UCSD-AML1 (cell line): ENCODE results near the gene MPP3.

Experiments
- DNase-seq: peaks from one replicate; lab custom pipeline; 2025; ENCODE audit not compliant: unreplicated experiment; lab: John Stamatoyannopoulos, UW

Gene MPP3

DNA sequence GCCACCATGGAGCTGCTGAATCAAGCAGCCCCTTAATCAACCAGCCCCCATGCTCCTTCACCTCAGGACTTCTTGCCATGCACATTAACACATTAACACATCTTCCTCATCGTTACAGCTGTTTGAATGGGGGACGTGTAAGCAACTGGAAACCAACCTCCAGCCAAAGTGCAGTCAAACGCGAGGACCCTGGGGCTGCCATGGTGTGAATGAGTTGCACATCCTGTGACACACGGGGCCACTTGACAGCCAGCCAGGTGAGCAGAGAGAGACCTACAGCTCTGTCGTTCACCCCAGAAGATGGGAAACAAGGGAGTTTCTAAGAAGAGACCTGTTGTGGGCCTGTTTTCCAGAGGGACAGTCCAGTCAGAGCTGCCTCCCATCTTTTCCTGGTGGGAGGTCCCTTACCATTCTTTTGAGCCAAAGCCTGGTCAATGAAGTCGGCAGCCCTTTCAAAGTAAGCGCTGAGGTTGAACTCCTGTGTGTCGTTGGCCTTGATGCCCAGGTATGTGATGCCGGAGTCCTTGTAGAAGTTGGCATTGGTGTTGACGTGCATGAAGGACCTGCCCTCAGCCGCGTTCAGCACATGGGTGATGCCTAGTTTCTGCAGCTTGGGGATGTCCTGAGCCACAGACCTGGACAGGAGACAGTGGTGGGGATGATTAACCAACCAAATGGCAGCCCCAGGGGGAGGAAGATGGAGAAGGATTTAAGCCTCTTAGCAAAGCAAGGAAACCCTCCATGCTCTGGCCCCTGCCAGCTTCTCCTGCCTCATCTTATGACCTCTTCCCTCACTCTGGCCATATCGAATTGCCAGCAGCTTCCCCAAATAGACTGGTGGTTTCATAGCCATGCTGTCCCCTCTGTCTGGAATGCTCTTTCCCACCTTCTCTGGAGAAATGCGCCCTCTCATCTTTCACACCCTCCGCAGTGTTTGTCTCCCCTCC lies 58.4 kb downstream of the MPP3 start:
- DNase-seq: no peak

DNA sequence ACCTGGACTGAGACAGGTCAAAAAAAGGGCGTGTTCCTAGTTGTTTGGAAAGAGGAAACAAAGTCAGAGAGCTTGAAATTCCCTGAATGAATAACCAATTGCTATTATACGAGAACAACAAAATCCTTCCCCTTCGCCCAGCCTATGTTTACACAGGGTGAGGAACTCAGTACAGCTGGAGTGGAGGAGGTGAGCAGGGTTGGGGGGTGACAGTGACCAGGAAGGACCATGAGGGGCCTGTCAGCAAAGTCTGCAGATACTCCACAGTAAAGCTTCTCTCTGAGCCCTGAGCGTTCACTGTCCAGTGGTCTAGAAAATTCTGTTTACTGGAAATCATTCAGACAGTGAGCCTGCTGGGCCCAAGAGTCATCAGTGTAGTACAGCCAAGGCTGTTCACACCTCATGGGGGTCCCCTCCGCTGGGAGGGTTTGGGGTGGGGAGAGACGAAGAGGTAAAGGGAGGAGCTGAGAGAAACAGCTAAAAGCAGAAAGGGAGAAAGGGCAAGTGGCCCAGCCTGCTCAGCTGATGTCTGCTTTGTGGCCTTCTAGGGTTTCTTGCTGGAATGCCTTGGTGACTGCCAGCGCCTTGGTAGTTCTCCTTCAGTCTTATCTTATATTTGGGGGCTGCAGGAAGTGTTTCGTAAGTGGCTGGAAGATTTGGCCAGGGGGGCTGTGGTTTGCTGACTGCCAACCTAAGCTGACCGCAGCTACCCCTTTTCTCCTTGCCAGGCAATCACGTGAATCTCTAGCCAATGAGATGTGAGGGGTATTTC lies 59.9 kb downstream of the MPP3 start:
- DNase-seq: peak; percentile 89

DNA sequence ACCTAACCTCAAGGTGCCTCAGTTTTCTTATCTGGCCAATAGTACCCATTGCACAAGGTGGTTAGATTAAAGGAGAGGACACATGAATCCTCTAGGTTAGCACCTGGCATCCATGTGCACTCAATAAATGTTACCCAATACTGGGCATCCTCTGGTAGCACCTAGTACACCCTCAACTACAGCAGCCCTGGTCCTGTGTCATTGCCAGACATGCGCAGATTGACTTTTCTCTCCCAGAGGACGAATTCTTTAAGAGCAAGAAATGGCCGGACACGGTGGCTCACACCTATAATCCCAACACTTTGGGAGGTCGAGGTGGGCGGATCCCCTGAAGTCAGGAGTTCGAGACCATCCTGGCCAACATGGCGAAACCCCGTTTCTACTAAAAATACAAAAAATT lies 61.5 kb downstream of the MPP3 start:
- DNase-seq: no peak

DNA sequence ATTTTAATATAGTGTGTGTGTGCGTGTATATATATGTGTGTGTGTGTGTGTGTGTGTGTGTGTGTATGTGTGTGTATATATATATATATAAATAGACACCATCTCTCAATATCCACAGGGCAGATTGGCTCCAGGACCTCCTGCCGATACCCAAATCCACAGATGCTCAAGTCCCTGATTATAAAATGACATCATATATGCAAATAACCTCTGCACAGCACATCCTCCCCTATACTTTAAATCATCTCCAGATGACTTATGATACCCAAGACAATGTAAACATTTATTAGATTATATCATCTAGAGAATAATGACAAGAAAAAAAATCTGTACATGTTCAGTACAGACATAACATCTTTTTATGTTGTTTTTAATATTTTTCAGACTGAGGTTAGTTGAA lies 62.0 kb downstream of the MPP3 start:
- no peak for DNase-seq

DNA sequence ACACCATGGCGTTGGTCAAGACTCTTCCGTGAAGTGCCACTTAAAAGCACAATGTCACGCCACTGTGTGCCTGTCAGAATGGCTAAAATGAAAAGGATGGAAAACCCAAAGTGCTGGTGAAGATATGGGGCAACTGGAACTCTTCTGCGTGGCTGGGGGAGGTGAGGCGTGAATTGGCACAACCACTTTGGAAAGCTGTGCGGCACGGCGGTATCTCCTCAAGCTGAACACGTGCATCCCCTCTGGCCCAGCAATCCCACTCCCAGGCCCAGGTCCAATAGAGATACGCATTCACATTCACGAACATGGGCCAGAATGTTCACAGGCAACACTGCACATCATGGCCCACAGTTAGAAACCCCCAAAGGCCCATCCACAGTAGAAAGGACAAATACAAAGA lies 63.1 kb downstream of the MPP3 start:
- DNase-seq: no peak

DNA sequence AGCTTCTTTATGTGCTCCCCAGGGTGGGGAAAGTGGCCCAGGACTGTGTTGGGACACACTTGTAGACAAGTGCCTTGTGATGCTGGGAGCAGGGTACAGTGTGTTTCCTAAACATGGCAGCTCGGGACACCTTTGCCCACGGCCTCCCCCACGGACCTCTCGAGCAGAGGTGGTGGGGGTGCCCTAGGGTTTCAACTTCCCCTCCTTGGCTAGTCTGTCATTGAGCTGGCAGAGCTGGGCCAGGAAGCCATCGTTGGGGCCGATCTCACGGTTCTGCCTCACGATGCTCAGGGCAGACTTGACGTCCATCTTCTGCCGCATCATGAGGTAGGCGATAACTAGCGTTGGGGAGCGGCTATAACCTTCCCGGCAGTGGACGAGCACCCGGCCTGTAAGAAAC lies 63.5 kb downstream of the MPP3 start:
- no peak for DNase-seq

DNA sequence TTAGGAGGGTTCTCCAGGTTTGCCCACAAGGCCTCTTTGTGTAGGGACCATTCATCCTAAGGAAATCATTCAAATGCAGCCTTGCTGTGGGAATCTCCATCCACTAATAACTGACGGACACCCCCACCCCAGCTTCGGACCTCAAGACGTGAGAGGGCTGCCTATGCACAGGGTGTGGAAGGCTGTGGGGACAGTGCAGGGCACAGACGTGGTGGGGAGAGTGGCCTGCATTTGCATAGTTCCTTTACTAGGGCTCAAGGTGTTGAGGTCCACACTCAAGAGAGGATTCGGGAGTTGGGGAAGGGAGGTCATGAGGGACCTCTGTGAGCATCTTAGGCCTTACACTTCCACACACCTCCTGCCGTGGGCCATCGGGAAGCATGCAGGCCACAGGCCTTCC lies 64.0 kb downstream of the MPP3 start:
- no peak for DNase-seq

DNA sequence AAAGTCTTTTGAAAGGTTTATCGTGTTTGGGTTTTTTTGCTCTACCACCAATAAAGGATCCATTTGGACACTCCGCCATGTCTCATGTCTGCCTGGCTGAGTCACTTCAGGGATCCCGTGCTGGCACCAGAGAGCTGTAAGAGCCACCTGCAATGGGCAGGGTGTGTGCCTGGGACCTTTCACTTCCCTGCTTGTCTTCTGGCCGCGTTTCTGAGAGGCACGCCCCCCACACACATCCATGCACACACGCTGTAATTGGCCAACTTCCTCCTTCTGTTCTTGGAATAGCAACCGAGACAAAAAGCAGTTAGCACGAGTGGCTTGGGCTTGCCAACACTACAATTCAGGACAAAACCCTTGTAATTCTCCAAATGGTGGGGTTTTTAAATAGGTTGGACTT lies 64.6 kb downstream of the MPP3 start:
- DNase-seq: peak; percentile 74

DNA sequence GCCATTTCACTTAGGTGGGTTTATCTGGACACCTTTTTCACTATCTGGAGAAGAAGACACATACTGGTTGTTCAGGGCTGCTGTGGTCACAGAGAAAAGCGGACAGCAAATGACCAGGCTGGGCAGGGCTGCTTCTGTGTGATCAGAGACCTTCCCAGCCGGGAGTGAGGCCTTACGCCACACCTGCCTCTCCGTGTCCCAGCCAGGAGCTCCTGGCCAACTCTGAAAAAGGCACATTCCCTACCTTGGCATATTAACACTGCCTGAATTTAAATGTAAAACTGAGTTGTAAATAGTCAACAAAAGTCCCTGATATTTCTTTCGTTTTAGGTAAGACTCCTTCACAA lies 65.3 kb downstream of the MPP3 start:
- no peak for DNase-seq

DNA sequence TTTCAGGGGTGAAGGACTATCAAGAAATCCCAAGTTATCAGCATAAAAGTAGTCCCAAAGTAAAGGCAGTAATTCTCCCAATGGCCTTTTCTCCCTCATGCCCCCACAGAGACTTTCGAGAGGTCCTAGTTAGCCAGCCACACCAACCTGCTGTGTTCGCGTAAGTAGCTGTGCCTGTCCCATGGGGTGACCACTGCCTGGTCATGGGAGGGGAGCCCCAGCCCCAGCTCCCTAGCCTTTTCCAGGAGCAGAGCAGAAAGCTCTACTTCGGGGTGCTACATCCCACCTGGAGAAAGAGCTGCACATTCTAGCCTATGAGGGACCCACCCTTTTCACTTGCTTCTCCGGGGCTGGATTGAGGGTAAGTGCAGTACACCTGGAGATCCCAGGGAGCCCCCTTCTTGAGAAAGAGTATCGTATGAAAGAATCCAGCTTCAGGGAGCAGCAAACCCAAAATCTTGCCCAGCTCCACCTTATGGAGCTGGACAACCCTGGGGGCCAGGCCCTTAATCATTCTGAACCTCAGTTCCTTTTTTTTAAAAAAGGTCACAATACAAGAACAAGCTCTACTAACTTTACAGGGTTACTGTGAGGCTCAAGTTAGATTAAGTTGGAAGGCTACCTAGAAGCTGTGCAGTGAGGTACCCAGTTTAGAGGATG lies 65.8 kb downstream of the MPP3 start:
- no peak for DNase-seq

DNA sequence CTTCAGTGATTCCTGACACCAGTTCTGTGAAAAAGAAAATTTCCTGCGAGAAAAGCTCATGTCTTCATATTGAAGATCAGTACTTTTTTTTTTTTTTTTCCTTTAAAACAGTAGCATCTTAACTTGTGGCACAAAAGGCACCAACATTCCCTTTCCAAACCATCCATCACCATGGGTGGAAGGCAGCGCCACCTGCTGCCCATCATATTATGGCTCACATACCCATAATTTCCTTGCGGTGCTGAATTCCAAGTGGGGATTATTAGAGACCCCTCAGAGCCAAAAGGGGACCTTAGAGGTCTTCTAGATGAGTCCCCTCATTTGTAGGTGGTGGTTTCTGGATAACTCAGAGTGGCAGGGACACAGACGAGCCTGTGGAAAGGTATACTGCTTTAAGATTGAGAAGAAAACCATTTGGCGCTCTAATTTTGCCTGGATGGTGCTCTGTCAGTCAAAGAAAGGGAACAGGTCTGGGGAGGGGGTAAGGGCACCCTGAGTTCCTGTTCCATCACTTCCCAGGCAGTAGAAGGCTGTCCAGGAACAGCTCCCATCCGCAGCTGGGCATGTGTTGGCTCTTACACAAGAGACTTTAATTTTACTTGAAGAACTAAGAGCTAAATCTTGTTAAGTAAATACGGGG lies 66.4 kb downstream of the MPP3 start:
- peak; percentile 38 for DNase-seq

DNA sequence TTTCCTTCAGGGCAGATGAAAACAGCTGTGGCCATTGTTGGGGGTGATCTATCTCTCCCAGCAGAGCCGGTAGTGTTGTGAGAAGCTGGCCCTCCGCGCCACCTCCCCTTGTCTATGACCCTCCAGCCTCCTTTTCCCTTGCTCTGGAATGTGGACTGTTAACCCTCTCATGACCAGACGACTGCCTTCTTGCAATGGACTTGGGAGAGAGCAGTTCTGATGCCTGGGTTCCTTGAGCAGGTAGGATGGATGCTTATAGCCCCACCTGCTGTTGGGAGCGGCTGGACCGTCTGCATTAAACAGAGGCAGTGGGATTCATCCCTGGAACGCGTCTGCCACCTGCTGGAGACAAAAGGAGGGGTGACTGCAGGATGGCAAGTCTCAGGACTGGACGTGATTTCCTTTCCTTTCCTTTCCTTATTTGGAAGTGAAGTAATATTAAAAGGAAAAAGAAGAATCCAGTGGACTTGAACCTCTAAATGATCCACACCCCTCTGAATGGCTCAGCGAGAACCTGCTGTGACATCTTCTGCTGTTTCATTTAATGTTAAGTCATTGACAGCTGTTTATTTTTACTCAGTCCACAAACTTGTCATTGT lies 72.6 kb downstream of the MPP3 start:
- peak; percentile 87 for DNase-seq

DNA sequence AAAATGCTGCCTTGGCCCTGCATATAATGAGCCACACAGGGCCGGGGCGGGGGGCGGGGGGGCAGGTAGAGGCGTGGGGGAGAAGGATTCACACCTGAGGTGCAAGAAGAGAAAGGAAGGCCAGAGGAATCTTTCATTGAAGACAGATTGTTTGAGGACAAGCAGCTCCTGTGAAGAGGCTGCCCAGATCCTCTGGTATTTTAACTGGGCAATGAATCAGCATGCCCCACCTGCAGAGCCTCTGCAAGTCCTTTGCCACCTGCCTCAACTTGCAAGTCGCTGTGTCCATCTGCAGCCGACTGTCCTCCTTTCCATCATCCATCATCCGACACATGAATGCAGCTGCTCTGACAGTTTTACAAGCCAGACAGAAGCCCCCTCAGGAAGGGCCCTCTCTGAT lies 73.1 kb downstream of the MPP3 start:
- no peak for DNase-seq

DNA sequence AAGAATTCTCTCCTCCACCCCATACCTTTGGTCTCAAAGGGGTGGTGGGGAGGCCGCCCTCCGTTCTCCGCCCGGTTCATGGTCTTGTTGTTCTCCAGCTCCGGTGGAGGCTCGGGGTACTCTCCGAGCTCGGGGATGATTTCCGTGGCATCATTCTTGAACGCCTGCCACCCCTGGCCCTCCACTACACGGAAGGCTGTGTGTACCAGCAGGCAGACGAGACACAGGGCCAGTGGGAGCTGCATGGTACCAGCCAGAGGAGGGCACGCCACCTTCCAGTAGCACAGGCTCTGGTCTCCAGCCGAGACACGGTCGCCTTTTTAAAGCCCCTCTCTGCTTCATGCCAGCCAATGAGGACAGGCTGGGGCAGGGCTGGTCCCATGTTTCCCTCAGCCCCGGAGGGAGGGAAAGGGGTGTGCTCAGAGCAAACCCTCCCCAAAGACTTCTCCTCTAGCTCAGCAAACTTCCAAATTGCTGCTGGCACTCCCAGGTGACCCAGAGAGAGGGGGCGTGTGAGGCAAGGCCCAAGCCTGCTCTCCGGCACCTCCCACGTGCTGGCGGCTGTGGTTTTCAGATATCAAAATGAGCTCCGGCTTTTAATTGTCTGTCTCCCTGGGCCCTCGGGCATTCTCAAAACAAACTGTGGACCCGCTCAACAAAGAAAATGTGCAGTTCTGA lies 74.3 kb downstream of the MPP3 start, which contains the start of gene SOST:
Gene SOST (minus strand): TSS at position 295 of the 678 bp plus-strand sequence. CDS start 50 bp downstream, at position 245.
- no peak for DNase-seq

DNA sequence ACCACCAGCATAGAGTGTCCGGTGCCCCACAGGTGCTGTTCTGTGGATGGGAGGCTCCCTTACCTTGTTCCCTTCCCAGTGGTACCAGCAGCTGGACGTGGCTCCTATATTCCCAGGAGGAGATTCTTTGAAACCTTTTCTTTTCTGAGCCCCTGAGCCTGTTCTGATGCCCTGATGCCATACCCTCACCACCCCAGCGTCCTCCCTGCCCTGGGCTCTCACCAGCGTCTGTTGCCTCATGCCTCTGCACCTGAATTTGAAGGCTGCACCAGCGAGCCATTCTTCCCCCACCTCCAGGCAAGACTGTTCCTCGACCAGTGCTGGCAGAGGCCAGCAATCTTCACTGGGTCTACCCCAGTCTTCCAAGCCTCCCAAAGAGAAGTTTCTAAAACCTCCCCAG lies 74.9 kb downstream of the MPP3 start:
- DNase-seq: no peak

DNA sequence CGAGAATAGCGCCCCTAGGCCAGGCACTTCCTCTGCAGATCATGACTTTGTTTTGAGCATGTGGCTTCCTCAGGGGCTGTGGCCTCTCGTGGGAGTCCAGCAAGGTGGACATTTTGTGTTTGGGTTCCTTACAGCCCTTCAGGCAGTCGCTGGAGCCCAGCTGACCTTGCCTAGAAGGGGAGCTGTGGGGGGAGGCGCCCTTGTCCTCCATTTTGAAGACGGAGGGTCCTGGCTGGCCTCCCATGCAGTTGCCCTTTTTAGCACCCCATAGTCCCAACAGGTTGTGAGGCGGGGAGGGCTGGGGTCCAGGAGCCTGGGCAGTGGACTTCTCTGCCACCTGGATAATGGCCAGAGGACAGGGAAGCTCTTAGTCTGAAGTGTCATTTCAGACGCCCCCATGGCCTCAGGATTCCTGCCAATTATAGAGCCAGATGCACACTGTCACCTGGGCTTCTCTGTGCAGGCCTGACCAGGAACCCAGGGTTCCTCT lies 75.7 kb downstream of the MPP3 start:
- no peak for DNase-seq

DNA sequence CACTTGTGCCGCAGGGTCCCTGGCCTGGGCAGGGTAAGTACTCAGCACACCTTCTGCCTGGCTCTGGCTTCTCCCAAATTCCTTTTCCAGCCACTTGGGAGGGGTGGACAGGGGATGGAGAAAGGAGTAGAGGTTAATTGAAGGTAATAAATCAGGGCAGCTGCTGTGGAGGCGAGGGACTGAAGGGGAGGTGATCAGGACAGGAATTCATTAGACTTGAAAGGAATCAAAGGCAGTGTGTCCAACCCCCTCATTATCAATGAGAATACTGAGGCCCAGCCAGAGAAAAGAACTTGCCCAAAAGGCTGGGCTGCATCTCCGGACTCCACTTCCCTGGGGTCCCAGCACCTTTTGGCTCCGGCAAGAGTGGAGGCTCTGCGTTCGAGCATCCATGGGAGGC lies 76.7 kb downstream of the MPP3 start:
- no peak for DNase-seq

DNA sequence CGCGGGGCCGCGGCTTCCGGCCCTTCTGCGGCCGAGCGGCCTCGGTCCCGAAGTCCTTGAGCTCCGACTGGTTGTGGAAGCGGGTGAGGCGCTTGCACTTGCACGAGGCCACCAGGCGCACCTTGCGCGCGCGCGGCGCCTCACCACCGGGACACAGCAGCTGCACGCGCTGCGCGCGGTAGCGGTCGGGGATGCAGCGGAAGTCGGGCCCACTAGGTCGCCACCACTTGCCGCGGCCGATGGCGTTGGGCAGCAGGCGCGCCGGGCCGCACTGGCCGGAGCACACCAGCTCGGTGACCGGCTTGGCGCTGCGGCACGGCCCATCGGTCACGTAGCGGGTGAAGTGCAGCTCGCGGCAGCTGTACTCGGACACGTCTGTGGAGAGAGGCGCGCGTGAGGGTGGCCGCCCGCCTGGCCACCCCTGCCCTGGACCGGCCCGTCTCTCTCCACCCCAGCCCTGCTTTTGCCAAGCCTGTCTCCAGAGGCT lies 77.5 kb downstream of the MPP3 start:
- no peak for DNase-seq

DNA sequence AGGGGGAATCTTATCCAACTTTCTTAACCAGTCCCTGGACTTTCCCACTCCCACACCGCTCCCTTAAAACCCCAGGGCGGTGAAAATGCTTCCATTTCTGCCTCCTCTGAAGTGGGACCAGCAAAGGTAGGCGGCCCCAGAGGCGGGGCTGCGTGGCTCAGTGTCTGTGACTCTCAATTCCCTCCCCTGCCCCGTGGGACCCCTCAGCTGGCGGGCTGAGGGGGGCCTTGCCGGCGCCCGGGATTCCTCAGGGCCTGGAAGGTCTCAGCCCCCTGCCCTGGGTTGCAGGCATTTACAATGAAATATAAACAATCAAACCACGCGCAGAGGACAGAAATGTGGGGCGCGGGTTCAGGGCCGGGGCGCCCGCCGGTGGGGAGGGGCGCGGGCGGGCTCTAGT lies 78.0 kb downstream of the MPP3 start:
- DNase-seq: no peak
